Glomerular visceral epithelial cell (primary cell): ENCODE data around the gene PELI3.

ENCODE experiments used
- DNase-seq: peaks from one replicate; pipeline ENCODE4 v3.0.0-alpha.2; 2016; ENCODE audit errors: extremely low spot score

Gene PELI3

GRCh38 chr11:66473608-66474515 lies 7.2 kb downstream of the PELI3 start:
- no peak for DNase-seq

- DNase-seq = no peak
Observed at GRCh38 chr11:66475349-66476172, 8.9 kb downstream of the PELI3 start.

DNA sequence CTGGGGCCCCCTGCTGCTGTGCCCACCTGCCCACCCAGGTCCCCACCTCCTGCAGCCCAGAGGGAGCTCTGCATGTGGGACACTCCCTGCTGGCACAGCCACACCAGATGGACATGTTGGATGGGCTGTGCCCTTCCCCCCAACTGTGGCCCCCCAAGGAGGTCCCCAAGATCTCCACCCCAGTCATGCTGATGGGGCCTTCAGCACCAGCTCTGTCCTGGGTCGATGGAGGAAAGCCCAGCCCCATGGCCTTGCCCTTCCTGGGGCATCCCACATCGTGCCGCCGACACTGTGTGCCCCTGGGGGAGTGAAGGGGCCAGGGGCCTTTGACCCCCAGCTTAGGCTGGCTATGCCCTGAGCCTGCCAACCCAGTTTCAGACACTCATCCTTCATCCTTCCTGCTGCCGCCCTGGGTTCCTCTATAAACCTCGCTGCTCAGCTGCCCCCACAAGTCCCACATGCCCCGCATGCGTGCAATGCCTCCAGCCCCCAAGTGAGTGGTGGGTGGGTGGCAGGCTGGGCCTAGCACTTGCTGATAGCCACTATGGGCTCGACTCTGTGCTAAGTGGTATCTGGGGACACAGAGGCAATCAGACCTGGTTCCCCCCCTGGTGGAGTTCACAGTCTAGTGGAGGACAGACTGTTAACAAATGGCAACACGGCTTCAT lies 9.6 kb downstream of the PELI3 start:
- no peak for DNase-seq

DNA sequence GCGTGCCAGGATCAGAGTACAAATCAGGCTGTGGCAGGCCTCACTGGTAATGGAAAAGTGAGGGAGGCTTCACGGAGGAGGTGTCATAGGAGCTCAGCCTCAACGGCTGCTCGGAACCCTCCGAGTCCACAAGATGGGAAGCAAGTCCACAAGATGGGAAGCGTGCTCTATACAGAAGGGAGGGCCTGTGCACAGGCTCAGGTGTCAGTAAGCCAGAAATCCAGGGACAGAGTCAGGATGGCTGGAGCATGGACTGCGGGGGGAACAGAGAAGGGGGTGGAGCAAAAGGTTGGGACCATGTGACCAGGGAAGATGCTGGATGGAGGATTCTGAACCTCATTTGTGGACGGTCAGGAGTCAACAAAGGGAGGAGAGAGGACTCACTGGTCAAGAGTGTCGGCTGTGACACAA lies 10.1 kb downstream of the PELI3 start:
- no peak for DNase-seq

GRCh38 chr11:66477263-66478201 lies 10.8 kb downstream of the PELI3 start:
- DNase-seq = no peak

GRCh38 chr11:66478729-66479393 lies 12.2 kb downstream of the PELI3 start:
- peak; percentile 11 for DNase-seq

- DNase-seq = peak; percentile 44
Observed at GRCh38 chr11:66479394-66480116, 12.8 kb downstream of the PELI3 start.

DNA sequence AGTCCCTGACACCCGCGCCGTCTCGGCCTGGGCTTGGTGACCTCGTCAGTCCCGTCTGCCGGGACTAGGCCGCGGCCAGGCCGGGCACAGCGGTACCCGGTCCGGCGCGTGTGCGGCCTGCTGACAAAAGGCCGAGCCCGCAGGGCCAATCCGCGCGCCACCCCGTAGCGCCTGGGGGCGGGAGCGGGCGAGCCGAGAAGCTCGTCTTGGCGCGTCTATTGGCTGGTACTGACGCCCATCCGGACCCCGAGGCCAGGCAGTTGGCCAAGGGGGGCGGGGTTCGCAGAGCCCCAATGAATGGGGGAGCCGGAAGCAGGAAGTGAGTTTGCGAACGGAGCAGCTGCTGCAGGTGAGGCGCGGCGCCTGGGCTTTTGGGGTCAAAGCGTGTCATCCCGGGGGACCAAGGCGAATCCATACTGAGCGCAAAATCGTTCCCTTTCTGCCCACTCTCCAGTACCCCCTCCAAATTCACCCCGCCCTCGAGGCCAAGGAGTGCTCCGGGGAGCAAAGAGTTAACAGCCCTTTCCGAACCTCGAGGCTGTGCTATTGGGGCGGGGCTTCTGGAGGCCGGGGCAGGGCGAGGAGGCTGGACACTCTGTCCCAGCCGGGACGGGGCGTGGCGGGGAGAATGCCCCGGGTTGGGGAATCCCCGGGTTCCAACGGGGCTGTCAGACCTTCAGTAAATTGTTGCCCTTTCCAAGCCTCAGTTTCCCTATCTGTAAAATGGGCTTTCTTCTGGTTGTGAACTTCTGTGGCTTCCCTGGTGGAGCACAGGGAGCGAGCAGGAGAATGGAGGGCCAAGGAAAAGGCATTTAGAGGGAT lies 13.6 kb downstream of the PELI3 start, which contains the start of gene DPP3:
Gene DPP3 (plus strand): TSS at position 318 of the 822 bp plus-strand sequence. CDS start 1,767 bp downstream, outside the sequence.
- DNase-seq = peak; percentile 97

DNA sequence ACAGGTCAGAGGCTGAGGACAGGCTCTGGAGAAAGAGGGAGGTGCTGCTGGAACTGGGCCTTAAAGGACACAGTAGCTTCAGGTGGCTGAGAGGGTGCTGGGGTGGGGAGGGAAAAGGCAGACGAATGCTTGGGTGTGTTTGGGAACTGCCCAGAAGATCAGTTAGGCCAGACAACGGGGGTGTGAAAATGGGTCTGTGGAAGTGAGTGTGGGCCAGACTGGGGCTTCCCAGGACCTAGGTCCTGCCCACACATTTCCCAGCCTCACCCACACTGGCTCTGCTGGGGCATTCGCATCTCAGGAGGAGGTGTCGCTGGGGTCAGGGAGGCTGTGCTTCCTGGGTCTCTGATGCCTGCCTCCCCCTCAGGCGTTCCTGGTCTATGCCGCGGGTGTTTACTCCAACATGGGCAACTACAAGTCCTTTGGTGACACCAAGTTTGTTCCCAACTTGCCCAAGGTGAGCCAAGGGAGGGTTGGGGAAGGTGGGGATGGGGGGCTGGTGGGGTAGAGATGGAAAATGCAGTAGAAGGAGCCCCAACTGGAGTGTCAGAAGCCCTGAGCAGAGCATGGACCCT lies 18.2 kb downstream of the PELI3 start:
- DNase-seq = no peak

DNA sequence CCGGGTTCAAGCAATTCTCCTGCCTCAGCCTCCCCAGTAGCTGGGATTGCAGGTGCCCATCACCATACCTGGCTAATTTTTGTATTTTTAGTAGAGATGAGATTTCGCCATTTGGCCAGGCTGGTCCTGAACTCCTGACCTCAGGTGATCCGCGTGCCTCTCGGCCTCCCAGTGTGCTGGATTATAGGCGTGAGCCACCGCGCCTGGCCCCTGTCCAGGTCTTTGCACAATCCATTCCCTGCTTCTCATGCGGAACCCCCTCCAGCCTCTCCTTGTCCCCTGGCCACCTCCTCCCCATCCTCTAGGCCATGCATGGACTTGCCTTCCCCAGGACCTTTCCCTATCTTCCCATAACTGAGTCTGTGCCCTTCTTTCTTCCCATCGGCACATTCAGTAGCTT lies 22.3 kb downstream of the PELI3 start:
- DNase-seq = no peak

GRCh38 chr11:66489636-66490035 lies 22.9 kb downstream of the PELI3 start:
- DNase-seq = no peak

DNA sequence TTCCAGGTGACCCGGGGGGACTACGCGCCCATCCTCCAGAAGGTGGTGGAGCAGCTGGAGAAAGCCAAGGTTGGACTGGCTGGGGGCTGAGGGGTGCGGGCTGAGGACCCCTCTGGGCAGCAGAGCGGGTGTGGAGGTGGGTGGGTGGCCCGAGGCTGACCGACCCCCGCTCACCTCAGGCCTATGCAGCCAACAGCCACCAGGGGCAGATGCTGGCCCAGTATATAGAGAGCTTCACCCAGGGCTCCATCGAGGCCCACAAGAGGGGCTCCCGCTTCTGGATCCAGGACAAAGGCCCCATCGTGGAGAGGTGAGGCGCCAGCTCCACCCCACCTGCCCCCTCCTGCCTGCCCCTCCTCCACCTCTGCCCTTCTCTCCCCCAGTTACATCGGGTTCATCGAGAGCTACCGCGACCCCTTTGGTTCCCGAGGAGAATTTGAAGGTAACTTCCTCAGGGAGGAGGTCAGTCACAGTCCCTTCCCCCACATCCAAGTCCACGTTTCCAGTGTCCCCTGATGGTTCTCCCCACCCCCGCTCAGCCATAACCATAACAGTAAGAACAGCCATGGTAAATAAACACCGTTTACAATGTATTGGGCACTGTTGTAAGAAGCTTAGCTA lies 24.7 kb downstream of the PELI3 start:
- no peak for DNase-seq

DNA sequence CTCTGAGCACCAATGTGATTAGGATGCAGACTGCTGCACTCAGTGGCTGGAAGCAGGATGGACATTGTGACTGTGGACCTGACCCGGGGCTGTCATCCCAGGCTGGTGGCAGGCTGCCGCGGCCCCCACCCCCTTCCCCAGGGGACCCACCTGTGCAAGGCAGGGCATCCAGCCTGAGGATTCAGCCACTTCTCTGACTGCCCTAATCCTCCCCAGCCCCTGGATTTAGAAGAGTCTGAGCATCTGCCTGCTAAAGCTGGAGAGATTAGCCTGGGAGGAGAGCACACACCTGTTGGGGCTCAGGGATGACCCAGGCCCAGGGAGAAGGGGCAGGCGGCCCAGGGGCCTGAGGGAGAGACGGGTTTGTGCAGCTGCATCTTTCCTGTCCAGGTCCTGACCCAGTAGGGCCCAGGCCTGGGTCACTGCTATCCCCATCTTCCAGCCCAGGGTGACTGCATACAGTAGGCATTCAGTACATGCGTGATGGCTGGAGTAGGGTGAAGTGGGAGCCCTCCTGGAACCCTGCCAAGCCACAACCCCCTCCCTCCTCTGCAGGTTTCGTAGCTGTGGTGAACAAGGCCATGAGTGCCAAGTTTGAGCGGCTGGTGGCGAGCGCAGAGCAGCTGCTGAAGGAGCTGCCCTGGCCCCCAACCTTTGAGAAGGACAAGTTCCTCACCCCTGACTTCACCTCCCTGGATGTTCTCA lies 25.6 kb downstream of the PELI3 start:
- no peak for DNase-seq

DNA sequence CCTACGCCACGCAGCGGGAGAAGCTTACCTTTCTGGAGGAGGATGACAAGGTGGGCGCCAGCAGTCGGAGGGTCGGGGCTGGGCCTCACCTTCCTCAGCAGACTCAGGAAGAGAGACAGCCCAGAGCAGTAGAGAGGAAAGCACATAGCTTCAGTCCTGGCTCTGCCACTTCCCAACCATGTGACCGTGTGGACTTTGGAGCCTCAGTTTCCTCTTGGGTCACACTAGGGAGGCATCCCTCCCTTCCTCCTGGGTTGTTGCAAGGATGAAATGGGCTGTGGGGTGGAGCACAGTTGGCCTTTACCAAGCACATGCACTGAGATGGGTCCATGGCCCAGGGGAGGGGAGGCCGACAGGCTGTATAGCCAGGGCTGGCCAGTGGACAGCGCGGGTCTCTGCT lies 26.4 kb downstream of the PELI3 start:
- no peak for DNase-seq

DNA sequence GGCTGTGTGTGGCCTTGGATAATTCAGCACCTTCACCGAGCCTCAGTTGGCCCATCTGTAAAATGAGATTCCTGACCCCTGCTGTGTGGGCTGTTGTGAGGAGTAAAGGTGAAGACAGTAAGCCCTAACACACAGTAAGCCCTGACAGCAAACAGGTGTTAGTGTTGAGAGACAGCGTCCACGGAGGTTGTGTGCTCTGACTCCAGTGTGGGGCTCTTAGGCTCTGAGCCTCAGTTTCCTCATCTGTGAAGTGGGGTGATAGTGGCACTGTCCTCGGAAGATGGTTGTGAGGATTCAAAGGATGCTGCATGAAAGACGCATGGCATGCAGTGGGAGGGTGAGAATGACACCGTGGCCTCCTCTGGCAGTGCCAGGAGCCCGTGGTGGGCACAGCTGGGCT lies 27.8 kb downstream of the PELI3 start:
- DNase-seq = no peak

GRCh38 chr11:66494935-66495334 lies 28.2 kb downstream of the PELI3 start:
- DNase-seq = no peak

DNA sequence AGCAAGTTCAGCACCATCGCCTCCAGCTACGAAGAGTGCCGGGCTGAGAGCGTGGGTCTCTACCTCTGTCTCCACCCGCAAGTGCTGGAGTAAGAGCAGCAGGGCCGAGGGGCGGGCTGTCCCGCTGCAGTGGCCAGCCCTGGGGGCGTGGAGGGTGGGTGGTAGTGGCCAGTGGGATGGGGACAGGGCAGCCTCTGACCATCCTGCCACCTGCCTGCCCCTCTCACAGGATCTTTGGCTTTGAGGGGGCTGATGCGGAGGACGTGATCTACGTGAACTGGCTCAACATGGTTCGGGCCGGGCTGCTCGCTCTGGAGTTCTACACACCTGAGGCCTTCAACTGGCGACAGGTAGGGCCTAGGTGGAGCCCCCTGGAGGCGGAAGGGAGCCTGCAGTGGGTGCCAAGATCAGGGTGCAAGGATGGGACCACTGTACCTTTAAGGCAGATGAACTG lies 28.7 kb downstream of the PELI3 start:
- no peak for DNase-seq
